ENCODE data around the gene LZTS3. TPM values are rescaled to one million over a fixed set of nuclear protein-coding genes. Genes with fewer than 3 reads are reported as not detected.

Gene LZTS3
- total and polyA plus RNA-seq, 2 of the 8 experiments (the other 6 are each of a cell fraction or from before 2014, with no cell fraction given) = 31.8 to 33.5 TPM

DNA sequence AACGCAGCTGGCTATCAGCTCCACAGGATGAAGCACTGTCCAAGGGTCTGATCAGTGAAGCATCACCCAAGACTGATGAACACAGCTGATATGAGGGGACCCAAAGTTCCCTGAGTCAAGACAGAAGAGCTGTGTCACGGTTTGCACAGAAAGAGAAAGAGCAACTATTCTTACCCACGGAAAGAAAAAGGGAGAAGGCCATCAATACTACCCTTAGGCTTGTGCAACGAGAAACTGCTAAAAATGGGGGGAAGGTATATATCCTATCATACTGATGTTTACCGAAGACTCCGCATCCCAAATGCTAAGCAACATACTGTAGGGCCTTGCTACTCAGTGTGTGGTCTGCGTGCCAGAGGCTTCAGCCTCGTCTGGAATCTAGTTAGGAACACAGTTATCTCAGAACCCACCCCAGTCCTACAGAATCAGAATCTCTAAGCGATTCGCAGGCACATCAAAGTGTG lies 14.3 kb downstream of the LZTS3 start:
- peaks cover 4% of the 10 kb centered on the region for H3K79me1 ChIP-seq (ENCODE audit: low read depth, low read length)
- no peak overlapping the region for H4K5ac ChIP-seq (ENCODE audit: insufficient read length, low read depth, low read length)
- H4K91ac ChIP-seq (replicated peaks; ENCODE audit: insufficient read length, low read length) = no peak overlapping the region
- no peaks in the 10 kb centered on the region for H3K27me3 ChIP-seq (replicated peaks in 1 of 4; ENCODE audit: control insufficient read depth in 3 of 4, extremely low read depth in 1 of 4, insufficient read depth in 3 of 4, low read length in 3 of 4)
- H3K4me1 ChIP-seq (replicated peaks in 1 of 4; ENCODE audit: control insufficient read depth in 3 of 4, insufficient read depth in 4 of 4, low read length in 3 of 4) = peaks cover 2 to 8% (median 3%) of the 10 kb centered on the region in 4 experiments; a peak in 3 of 7 replicates
- H3K27ac ChIP-seq (ENCODE audit: low read depth, low read length) = peak overlapping the region; percentile 77
- no peak overlapping the region for H2AK5ac ChIP-seq (ENCODE audit: low read depth, low read length)
- no peak overlapping the region for H3K14ac ChIP-seq (ENCODE audit: insufficient read length)
- no peak overlapping the region for H2BK120ac ChIP-seq (replicated peaks; ENCODE audit: low read depth, low read length)
- no peak overlapping the region for H2AFZ ChIP-seq (ENCODE audit: low read length)
- DNase-seq (ENCODE audit: low read depth in 1 of 2, low spot score in 2 of 2) (no peak), FAIRE-seq (no peak)
- H3K23me2 ChIP-seq (ENCODE audit: low read depth, low read length) = peaks cover 6% of the 10 kb centered on the region
- H3K56ac ChIP-seq (replicated peaks; ENCODE audit: insufficient read length, low read depth, low read length) = no peak overlapping the region
- no peak overlapping the region for H2BK20ac ChIP-seq (ENCODE audit: low read length)
- H2BK15ac ChIP-seq (ENCODE audit: low read length) = no peak overlapping the region
- peak overlapping the region; percentile 57; the same call in 1 of the 2 replicates for H2BK5ac ChIP-seq (ENCODE audit: low read depth, low read length)
- 15% methylated on average over 10 of the region's 10 CpGs; no CpG with 5 or more reads in 1 of the 2 experiments for WGBS, 2 experiments (ENCODE audit: extremely low coverage in 1 of 2, insufficient coverage in 1 of 2, insufficient read length in 1 of 2, insufficient replicate concordance in 2 of 2, low coverage in 1 of 2, low lambda C conversion rate in 2 of 2, missing lambda C conversion rate in 1 of 2)
- TF ChIP-seq POU5F1 (IDR thresholded peaks at IDR 0.05; ENCODE audit: low read depth, low read length) (no peak), BACH1 (IDR thresholded peaks at IDR 0.05; ENCODE audit: low read length) (peak; percentile 59)
- H3K9ac ChIP-seq (replicated peaks in 1 of 4; ENCODE audit: extremely low read depth in 1 of 4, low read depth in 3 of 4, low read length in 3 of 4) = peak overlapping the region; percentile 81 to 92 (median 87)
- peak overlapping the region; percentile 84 to 90 (median 90) for H3K4me3 ChIP-seq (ENCODE audit: extremely low read depth in 1 of 4, insufficient read depth in 2 of 4, low read depth in 3 of 4, low read length in 4 of 4)
- no peak overlapping the region for H4K8ac ChIP-seq (ENCODE audit: extremely low read depth, insufficient read depth, low read length)
- H3K4me2 ChIP-seq (ENCODE audit: insufficient read depth in 1 of 2, low read depth in 2 of 2, low read length in 2 of 2) = peak overlapping the region; percentile 90 to 93
- peaks cover 0 to 9% of the 10 kb centered on the region in 2 experiments for H4K20me1 ChIP-seq (replicated peaks in 1 of 2; ENCODE audit: control insufficient read depth in 1 of 2, insufficient read depth in 2 of 2, low read length in 2 of 2)
- peaks cover 0 to 4% (median 0%) of the 10 kb centered on the region in 4 experiments; a peak in 1 of 8 replicates for H3K36me3 ChIP-seq (ENCODE audit: control insufficient read depth in 2 of 4, insufficient read depth in 4 of 4, low read length in 3 of 4)
- H3K4ac ChIP-seq (replicated peaks; ENCODE audit: insufficient read length, low read depth, low read length) = no peak overlapping the region
- H2BK12ac ChIP-seq (ENCODE audit: low read depth, low read length) = no peak overlapping the region
- H3K9me3 ChIP-seq (ENCODE audit: insufficient read depth in 2 of 2, low read depth in 1 of 2, low read length in 1 of 2) = no peaks in the 10 kb centered on the region
- no peak overlapping the region for H3K23ac ChIP-seq (ENCODE audit: insufficient read length)
- POLR2A ChIA-PET (ENCODE audit: partially characterized antibody) = interaction anchor here (1.2 to 2.8 kb wide), 8 partner anchors 9 to 78 kb away, joined by 3 to 18 read pairs (median 4); partner anchors contain the start of gene LZTS3
- peaks cover 10 to 48% of the 10 kb centered on the region in 2 experiments; a peak in 3 of 4 replicates for H3K79me2 ChIP-seq (ENCODE audit: control insufficient read depth in 1 of 2, insufficient read depth in 2 of 2, low read length in 2 of 2)
- H3K18ac ChIP-seq (ENCODE audit: extremely low read depth, low read length) = no peak overlapping the region
- CTCF ChIA-PET (ENCODE audit: partially characterized antibody) = interaction anchor here (1.0 to 1.7 kb wide), 7 partner anchors 13 to 105 kb away, joined by 3 to 5 read pairs (median 3); no protein-coding TSS in a partner anchor

Measured in H1 (cell line).